Daoy (cell line): ENCODE data around the gene LLCFC1. TPM values are rescaled to one million over a fixed set of nuclear protein-coding genes. Genes with fewer than 3 reads are reported as not detected.

Experiments used
- DNase-seq: peaks from one replicate; pipeline ENCODE4 v3.0.0-alpha.2; 2015; ENCODE audit warnings: low read depth
- total RNA-seq: library from RNA; depleted of rRNA; stranded (reverse); fragments of >200 nt; shearing (Covaris generic); gene quantifications from 2 replicates; pipeline ENCODE4 v1.2.3, GENCODE V29; 2014

Gene LLCFC1
- total RNA-seq, 1 experiment from 2014 or later, result not detected

DNA sequence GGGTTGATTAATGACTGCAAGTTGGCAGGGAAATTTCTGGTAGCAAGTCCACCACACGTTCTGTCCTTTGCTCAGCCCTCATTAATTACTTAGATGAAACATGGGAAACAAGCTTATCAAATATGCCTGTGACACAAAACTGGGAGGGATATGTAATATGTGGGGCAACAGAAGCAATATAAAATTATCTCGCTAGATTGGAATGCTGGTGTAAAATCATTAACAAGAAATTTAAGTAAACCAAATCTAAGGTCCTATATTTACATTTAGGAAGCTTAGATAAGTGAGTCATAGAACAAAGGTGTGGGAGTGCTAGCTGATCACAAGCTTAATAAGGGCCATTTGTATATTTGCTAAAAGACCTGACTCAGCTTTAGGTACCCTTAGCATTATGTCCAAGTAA lies 29.3 kb upstream of the LLCFC1 start:
- DNase-seq, result peak; percentile 34

DNA sequence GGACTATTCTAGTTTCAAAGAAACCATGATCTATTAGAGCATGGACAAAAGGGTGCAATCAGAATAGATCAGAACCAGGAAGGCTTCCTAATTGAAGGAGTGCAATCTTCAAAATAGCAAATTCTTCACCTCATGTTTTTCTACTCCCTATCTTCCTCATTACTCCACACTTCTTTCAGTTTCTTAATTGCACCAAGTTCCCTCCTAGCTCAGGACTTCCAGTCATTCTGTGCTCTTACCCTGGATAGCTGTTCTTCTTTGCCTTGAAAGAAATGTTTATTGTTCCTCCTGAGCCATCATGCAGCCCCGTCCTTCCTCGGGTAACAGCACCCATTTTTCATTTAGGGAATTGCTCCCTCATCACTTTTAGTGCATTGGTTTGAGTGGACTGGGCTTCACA lies 28.8 kb upstream of the LLCFC1 start:
- DNase-seq, result no peak

- no peak for DNase-seq
Measured at GRCh38 chr7:142913051-142913450, 26.2 kb upstream of the LLCFC1 start.

- no peak for DNase-seq
Measured at GRCh38 chr7:142913566-142913965, 25.7 kb upstream of the LLCFC1 start.

- no peak for DNase-seq
Measured at GRCh38 chr7:142914121-142914520, 25.2 kb upstream of the LLCFC1 start.

DNA sequence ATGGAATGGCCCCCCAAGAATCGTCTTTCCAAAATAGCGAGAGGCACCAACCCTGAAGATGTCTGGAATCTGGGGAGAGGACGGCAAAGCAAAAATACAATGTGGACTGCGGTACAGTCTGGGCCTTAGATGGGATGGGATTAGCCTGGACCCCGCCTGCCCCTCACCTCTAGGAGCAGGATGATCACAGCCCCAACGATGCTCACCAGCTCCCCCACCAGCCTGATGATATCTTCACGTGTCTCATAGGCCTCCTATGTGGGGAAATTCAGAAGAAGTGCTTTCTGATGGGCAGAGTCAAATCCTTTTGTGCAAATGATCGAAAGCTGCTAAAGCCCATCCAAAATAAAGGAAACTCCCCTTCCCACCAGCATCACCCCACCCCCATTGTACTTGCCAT lies 24.0 kb upstream of the LLCFC1 start:
- DNase-seq, result no peak

- DNase-seq, result no peak
Measured at GRCh38 chr7:142916508-142916907, 22.8 kb upstream of the LLCFC1 start.

- DNase-seq, result no peak
Measured at GRCh38 chr7:142917447-142917846, 21.8 kb upstream of the LLCFC1 start.

DNA sequence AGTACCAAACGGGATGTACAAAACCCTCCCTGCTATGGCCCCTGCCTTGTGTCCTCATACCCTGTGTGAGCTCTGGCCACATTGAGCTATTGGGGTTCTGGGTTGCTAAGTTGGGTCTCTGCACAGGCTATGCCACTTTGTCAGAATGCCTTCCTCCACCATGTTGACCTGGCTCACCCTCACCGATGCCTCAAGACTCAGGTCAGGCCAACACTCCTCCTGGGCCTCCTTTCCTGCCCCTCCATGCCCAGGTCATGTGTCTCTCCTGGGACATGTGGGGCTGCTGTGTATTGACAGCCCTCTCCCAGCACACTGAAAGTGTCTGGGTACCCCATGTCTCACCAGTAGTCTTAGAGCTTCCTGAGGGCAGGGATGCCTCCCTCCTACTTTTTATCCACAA lies 20.4 kb upstream of the LLCFC1 start:
- DNase-seq, result no peak

DNA sequence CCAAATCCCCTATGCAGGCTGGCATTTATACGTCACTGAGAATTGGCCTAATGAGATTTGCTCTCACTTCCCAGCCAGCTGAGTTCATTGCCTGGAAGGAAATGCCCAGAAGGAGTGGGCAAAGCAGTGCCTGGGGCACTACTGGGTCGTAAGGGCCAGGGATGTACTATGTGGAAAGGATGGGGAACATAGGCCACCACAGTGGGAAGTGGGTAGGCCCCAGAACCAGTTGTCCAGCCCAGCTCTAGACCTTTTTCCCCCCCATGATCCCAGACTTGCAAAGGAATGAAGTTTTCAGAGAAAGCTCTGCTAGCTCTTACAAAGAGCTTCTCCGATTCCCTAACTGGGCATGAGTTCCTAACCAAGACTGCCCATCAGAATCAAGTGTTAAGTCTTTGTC lies 19.6 kb upstream of the LLCFC1 start:
- no peak for DNase-seq

DNA sequence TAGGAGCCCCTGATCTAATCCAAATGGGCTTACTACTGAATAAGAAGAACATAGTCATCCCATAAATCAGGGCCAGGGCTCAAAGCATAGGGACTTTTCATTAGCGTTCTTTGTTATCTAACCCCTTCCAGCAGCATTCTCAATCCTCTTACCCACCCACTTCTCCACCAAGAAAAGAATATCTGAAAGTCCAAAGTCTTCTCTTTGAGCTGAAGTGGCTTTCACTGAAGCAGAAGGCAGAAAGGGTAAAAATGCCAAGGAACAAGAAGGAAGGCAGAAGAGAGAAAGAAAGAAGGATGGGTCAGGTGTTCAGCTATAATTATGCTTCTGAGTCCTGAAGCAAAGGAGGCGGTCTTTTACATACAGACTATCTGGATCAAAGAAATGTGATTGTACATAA lies 15.9 kb upstream of the LLCFC1 start:
- DNase-seq, result no peak

DNA sequence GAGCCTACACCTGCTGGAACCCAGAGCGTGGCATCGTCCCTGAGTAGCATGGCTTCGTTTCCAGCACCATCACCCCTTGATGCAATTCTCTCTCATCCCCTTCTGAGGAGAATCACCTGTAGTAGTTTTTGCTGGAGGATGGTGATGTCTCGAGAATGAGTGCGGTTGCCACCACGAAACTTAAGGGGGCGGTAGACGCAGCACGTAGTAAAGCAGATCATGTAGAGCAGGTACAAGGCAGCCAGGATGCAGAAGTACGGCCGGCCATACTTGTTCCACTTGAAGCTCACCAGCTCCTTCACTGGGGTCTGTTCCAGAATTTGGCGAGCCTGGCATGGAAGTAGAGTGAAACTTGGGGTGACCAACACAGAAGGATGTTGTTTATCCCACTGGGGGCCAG lies 13.9 kb upstream of the LLCFC1 start:
- no peak for DNase-seq

DNA sequence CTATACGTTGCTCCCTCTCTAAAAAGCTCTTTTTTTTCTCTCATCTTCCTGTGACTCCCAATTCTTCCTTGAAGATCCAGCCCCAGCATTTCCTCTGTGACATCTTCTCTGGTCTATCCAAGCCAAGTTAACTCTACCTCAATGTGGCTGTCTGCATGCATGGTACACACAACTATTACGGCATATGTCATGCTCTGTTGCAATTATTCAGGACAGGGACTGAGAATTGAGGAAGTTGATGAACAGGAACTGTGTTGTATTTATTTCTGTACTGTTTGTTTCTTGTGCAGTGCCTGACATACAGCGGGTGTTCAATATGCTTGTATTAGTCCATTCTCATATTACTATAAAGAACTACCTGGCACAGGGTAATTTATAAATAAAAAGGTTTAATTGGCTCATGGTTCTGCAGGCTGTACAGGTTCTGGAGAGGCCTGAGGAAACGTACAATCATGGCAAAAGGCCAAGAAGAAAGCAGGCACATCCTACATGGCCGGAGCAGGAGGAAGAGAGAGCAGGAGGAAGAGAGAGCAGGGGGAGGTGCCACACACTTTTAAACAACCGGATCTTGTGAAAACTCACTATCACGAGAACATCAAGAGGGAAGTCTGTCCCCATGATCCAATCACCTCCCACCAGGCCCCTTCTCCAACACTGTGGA lies 12.1 kb upstream of the LLCFC1 start:
- DNase-seq, result no peak

DNA sequence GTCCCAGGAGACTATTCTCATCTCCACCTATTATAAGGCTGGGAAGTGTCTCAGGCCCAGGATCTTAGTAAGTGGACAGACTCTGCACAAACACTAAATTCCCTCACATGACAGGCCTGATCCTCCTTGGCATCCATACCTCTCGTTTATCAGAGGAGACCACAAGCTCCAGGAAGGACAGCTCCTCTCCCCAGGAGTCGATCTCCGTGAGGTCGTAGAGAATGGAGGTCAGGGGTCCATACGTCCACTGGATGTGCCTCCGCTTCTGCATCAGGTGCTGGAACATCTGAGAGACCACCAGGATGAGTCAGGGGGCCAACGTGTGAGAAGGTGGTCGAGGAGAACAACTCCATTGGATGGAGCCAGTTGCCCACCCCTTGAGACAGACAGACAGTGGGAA lies 11.3 kb upstream of the LLCFC1 start:
- DNase-seq, result no peak

GRCh38 chr7:142930126-142930730 lies 9.1 kb upstream of the LLCFC1 start:
- no peak for DNase-seq

- no peak for DNase-seq
Measured at GRCh38 chr7:142932386-142933091, 6.7 kb upstream of the LLCFC1 start.

GRCh38 chr7:142933092-142933475 lies 6.2 kb upstream of the LLCFC1 start:
- no peak for DNase-seq

- DNase-seq, result no peak
Measured at GRCh38 chr7:142933624-142934023, 5.7 kb upstream of the LLCFC1 start, which contains the start of gene TRPV5. TSS of gene TRPV5 (minus strand) at chr7:142933746. CDS start at chr7:142933459, 287 bp downstream.

- no peak for DNase-seq
Measured at GRCh38 chr7:142934056-142934455, 5.2 kb upstream of the LLCFC1 start.

- no peak for DNase-seq
Measured at GRCh38 chr7:142935941-142936565, 3.2 kb upstream of the LLCFC1 start.

DNA sequence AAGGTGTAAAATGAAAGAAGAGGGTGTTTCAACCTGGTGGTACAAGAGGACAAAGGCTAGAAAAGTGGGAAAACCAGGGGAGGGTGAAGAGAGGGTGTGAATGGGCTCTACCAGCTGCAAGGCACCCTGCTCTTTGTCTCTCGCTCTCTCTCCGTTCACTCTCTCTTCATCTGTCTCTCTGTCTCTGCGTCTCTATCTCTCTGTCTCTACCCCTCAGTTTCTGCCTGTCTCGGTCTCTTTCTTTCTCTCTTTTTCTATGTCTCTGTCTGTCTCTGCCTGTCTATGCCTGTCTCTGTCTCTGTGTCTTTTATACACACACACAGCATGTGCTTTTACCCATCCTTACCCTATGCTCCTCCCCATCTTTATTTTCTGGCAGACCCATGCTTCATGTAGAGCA lies 673 bp upstream of the LLCFC1 start:
- DNase-seq, result no peak

GRCh38 chr7:142940966-142941535 lies 1.8 kb downstream of the LLCFC1 start:
- no peak for DNase-seq
